ENCODE results near the gene KRT4.

Gene KRT4

GRCh38 chr12:52821071-52821730 is 7.3 kb upstream of the KRT4 start:
- no peak for TF ChIP-seq FOXM1 (IDR thresholded peaks at IDR 0.05; ENCODE audit: borderline replicate concordance, low read depth)
- TF ChIP-seq CEBPB (IDR thresholded peaks at IDR 0.05): no peak
- TF ChIP-seq EGR1 (IDR thresholded peaks at IDR 0.05): no peak
- no peak for TF ChIP-seq RAD21 (IDR thresholded peaks at IDR 0.05; ENCODE audit: low read depth)
- no peak for TF ChIP-seq USF1 (IDR thresholded peaks at IDR 0.05)
- no peak for TF ChIP-seq NFIC (IDR thresholded peaks at IDR 0.05)
- TF ChIP-seq TEAD4 (IDR thresholded peaks at IDR 0.05): no peak
- no peak for TF ChIP-seq EP300 (IDR thresholded peaks at IDR 0.05; ENCODE audit: borderline replicate concordance)
- no peak for TF ChIP-seq YY1 (IDR thresholded peaks at IDR 0.05; ENCODE audit: low read depth)

- TF ChIP-seq EGR1 (IDR thresholded peaks at IDR 0.05): no peak
- TF ChIP-seq YY1 (IDR thresholded peaks at IDR 0.05; ENCODE audit: low read depth): no peak
- no peak for TF ChIP-seq RAD21 (IDR thresholded peaks at IDR 0.05; ENCODE audit: low read depth)
- TF ChIP-seq CREB1 (IDR thresholded peaks at IDR 0.05; ENCODE audit: low read depth): no peak
- TF ChIP-seq EP300 (IDR thresholded peaks at IDR 0.05; ENCODE audit: borderline replicate concordance): no peak
- no peak for TF ChIP-seq REST (IDR thresholded peaks at IDR 0.05; ENCODE audit: low read depth)
- TF ChIP-seq TAF1 (IDR thresholded peaks at IDR 0.05; ENCODE audit: low read depth): no peak
- TF ChIP-seq ZBTB7A (IDR thresholded peaks at IDR 0.05; ENCODE audit: low read depth): no peak
- no peak for TF ChIP-seq MAX (IDR thresholded peaks at IDR 0.05)
- no peak for TF ChIP-seq TEAD4 (IDR thresholded peaks at IDR 0.05)
- TF ChIP-seq CEBPB (IDR thresholded peaks at IDR 0.05): no peak
Measured at GRCh38 chr12:52820521-52820920, 6.6 kb upstream of the KRT4 start.

GRCh38 chr12:52819731-52820510 is 6.0 kb upstream of the KRT4 start:
- TF ChIP-seq CREB1 (IDR thresholded peaks at IDR 0.05; ENCODE audit: low read depth) (no peak), EP300 (IDR thresholded peaks at IDR 0.05; ENCODE audit: borderline replicate concordance) (no peak), NFIC (IDR thresholded peaks at IDR 0.05) (no peak), TAF1 (IDR thresholded peaks at IDR 0.05; ENCODE audit: low read depth) (no peak), ZBTB7A (IDR thresholded peaks at IDR 0.05; ENCODE audit: low read depth) (no peak), TCF12 (IDR thresholded peaks at IDR 0.05; ENCODE audit: low read depth) (no peak), REST (IDR thresholded peaks at IDR 0.05; ENCODE audit: low read depth) (no peak), YY1 (IDR thresholded peaks at IDR 0.05; ENCODE audit: low read depth) (no peak), CEBPB (IDR thresholded peaks at IDR 0.05) (no peak), TEAD4 (IDR thresholded peaks at IDR 0.05) (no peak), EGR1 (IDR thresholded peaks at IDR 0.05) (no peak), USF1 (IDR thresholded peaks at IDR 0.05) (no peak), FOXM1 (IDR thresholded peaks at IDR 0.05; ENCODE audit: borderline replicate concordance, low read depth) (no peak), MAX (IDR thresholded peaks at IDR 0.05) (no peak), RAD21 (IDR thresholded peaks at IDR 0.05; ENCODE audit: low read depth) (no peak)

GRCh38 chr12:52818887-52819420 is 5.0 kb upstream of the KRT4 start:
- TF ChIP-seq CREB1 (IDR thresholded peaks at IDR 0.05; ENCODE audit: low read depth): no peak
- TF ChIP-seq EP300 (IDR thresholded peaks at IDR 0.05; ENCODE audit: borderline replicate concordance): no peak
- TF ChIP-seq CEBPB (IDR thresholded peaks at IDR 0.05): no peak
- TF ChIP-seq TAF1 (IDR thresholded peaks at IDR 0.05; ENCODE audit: low read depth): no peak
- TF ChIP-seq YY1 (IDR thresholded peaks at IDR 0.05; ENCODE audit: low read depth): no peak
- TF ChIP-seq REST (IDR thresholded peaks at IDR 0.05; ENCODE audit: low read depth): no peak
- no peak for TF ChIP-seq ZBTB7A (IDR thresholded peaks at IDR 0.05; ENCODE audit: low read depth)
- no peak for TF ChIP-seq USF1 (IDR thresholded peaks at IDR 0.05)
- TF ChIP-seq FOXM1 (IDR thresholded peaks at IDR 0.05; ENCODE audit: borderline replicate concordance, low read depth): no peak
- TF ChIP-seq TCF12 (IDR thresholded peaks at IDR 0.05; ENCODE audit: low read depth): no peak
- no peak for TF ChIP-seq TEAD4 (IDR thresholded peaks at IDR 0.05)
- no peak for TF ChIP-seq NFIC (IDR thresholded peaks at IDR 0.05)
- no peak for TF ChIP-seq EGR1 (IDR thresholded peaks at IDR 0.05)
- no peak for TF ChIP-seq RAD21 (IDR thresholded peaks at IDR 0.05; ENCODE audit: low read depth)
- no peak for TF ChIP-seq MAX (IDR thresholded peaks at IDR 0.05)

Measured in Ishikawa (cell line).